CD4-positive, alpha-beta T cell treated with Interleukin-1 beta for 1 hour (primary cell): ENCODE data around the gene CARF.

ENCODE experiments used
- DNase-seq, 2 donors: peaks; one replicate each; pipeline ENCODE4 v3.0.0-alpha.2; 2020 to 2022

The CARF gene

DNA sequence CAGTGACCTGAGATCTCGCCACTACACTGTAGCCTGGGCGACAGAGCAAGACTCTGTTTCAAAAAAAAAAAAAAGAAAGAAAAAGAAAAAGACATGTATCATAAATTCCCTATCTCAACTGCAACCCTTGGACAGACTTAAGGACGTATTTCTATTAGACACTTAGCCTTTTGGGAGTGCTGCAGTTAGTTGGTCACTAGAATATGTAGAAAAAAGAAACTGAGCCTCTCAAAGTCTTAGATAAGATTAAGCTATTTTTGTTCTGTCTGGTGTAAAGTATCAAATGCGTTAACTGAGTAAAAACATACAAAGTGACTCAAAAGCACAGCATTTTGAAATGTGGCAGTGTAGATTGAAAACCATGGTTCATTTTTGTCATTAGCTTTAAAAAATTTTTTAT is 109.9 kb downstream of the CARF start:
- DNase-seq = no peak

DNA sequence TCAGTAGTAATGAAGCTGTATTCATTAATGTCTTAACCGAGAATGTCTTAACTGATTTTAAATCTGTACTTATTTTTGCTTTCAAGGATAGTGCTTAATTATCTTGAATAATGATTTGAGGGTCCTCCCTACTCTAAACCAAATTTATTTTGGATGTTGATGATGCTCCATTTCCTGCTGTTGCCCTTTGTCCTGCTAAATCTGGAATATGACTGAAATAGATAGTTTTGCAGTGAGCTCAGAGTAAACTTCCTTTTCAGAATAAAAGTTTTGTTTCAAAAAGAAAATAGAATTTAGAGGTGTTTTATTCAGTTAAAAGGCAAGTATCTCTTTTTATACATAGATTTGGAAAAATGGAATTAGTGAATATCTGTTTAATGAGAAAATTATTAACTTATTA is 110.7 kb downstream of the CARF start:
- no peak for DNase-seq

DNA sequence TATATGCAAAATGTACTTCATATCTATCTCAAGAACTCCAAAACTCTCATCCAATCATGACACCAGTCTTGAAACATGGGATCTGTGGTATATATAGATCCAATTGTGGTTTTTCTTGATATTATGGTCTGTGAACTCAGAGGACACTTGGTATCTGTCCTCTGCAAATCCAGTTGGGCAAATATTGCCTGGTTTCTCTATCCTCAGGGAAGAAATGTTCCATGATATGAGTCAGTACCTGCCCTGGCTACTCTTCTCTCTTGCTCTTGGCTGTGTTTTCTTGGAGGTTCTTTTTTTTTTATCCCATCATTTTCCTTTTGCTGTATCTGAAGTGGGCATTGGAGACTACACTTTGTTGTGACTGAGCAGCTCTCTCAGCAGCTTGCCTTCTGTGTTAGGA is 113.5 kb downstream of the CARF start:
- DNase-seq = no peak

DNA sequence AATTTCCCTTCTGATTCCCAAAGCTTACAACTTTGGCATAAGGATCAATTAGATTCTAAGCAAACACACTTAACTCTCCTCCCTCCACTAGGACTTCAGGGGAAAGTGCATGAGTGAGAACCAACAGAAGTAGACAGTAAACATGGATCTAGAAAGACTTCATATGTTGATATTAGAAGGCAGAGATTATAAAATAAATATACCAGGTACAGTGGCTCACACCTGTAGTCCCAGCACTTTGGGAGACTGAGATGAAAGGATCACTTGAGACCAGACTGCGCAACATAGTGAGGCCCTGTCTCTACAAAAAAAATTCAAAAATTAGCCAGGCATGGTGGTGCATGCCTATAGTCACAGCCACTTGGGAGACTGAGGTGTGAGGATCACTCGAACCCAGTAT is 118.5 kb downstream of the CARF start:
- DNase-seq = no peak

DNA sequence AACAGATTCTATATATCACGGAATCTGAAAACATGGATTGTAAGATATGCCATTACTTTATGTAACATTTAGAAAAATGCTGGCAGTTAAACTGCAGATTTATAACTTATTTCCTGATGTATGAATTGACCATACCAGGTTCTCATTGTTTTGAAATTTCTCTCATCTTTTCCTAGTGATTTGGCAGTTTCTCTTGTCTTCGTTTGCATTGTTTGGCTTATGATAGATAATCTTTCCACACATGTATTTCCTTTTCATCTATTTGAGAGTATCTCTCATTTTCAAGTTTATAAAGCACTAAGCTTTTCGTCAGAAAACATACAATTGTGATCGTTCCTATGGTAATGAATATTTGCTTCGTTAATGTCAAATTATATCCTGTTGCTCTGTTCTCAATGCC is 118.9 kb downstream of the CARF start:
- no peak for DNase-seq

DNA sequence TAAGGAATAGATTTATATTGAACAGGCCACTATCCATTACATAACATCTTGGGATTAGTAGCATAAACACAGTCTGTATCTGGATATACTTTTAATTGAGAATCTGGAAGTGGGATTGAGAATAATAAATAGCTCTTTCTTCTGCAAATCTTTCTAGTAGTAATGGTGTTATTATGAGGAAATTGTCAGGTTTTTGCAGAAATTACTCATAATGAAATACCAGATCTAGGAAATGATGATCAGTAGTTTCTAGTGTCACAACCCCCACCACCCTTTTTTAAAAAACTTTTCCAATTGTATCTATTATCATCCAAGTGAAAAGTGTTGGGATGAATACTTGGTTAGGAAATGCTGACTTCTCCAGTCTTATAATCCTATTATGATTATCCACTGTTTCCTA is 121.3 kb downstream of the CARF start:
- no peak for DNase-seq

DNA sequence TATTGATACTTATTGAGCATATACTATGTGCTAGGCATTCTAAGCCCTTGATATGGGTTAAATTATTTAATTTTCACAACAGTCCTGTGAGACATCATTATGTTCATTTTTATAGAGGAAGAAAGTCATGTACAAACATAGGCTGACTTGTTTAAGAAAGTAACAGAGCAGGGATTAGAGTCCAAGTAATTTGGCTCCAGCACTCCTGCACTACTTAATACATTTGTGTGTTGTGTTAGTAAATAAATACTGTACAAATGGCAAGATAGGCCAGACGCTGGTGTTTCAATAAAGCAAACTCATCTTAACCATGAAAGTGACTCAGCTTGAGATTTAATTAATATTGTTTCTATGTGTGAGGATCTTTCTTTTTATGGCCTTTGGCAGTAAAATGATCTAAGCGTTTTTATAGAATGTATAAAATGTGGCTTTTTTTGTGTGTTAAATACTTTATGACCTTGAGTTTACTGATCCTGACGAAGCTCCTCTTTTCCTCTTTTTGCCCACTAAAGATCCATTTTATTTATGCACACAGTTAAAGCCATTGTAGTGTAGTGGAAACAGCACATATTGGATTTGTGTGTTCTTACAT is 123.9 kb downstream of the CARF start:
- DNase-seq = no peak
